Umbilical cord (tissue), 2 donors: ENCODE results near the gene CELF2. TPM values are rescaled to one million over a fixed set of nuclear protein-coding genes. Genes with fewer than 3 reads are reported as not detected.
A peak's percentile ranks its signal among the peaks of the same experiment; 100 is the strongest.
"Not testable (repeated sequence)": the region's sequence is repeated elsewhere in the genome, so short reads cannot be mapped to it uniquely, and the experiment has no call there.

Source experiments
- DNase-seq: peaks from one replicate; pipeline ENCODE4 v3.0.0-alpha.2; 2015; ENCODE audit warnings: low spot score
- total RNA-seq: library from RNA; depleted of rRNA; stranded (reverse); fragments of >200 nt; gene quantifications from one replicate; pipeline ENCODE4 v1.2.3, GENCODE V29; 2014; ENCODE audit warnings: low replicate concordance; ENCODE audit not compliant: insufficient read depth

Gene CELF2
- total RNA-seq, 1 donor from 2014 or later: 10.1 TPM

GRCh38 chr10:11095374-11095801, 77.7 kb downstream of the CELF2 start:
- peak; percentile 27 for DNase-seq

GRCh38 chr10:11096422-11096821, 78.8 kb downstream of the CELF2 start:
- no peak for DNase-seq

GRCh38 chr10:11097686-11098085, 80.0 kb downstream of the CELF2 start:
- no peak for DNase-seq

- peak; percentile 68 for DNase-seq
These were observed 81.0 kb downstream of the CELF2 start for GRCh38 chr10:11098666-11099065.

- no peak for DNase-seq
These were observed 87.4 kb downstream of the CELF2 start for GRCh38 chr10:11104772-11105675.

GRCh38 chr10:11105676-11106004, 88.0 kb downstream of the CELF2 start:
- no peak for DNase-seq

GRCh38 chr10:11106621-11107374, 89.1 kb downstream of the CELF2 start:
- no peak for DNase-seq

- DNase-seq: no peak
These were observed 90.3 kb downstream of the CELF2 start for GRCh38 chr10:11107948-11108347.

- no peak for DNase-seq
These were observed 90.7 kb downstream of the CELF2 start for GRCh38 chr10:11108356-11108755.

GRCh38 chr10:11109590-11109989, 91.9 kb downstream of the CELF2 start:
- DNase-seq: no peak

GRCh38 chr10:11110539-11110938, 92.9 kb downstream of the CELF2 start:
- no peak for DNase-seq

GRCh38 chr10:11111490-11111889, 93.8 kb downstream of the CELF2 start:
- DNase-seq: no peak

- no peak for DNase-seq
These were observed 95.0 kb downstream of the CELF2 start for GRCh38 chr10:11112718-11113117.

GRCh38 chr10:11113156-11113555, 95.5 kb downstream of the CELF2 start:
- DNase-seq: no peak

- DNase-seq: no peak
These were observed 96.6 kb downstream of the CELF2 start for GRCh38 chr10:11114269-11114668.

- DNase-seq: no peak
These were observed 97.7 kb downstream of the CELF2 start for GRCh38 chr10:11115337-11115736.

GRCh38 chr10:11116361-11116760, 98.7 kb downstream of the CELF2 start:
- DNase-seq: no peak

- DNase-seq: no peak
These were observed 99.1 kb downstream of the CELF2 start for GRCh38 chr10:11116817-11117216.

GRCh38 chr10:11118686-11119085, 101.0 kb downstream of the CELF2 start:
- no peak for DNase-seq

- no peak for DNase-seq
These were observed 102.2 kb downstream of the CELF2 start for GRCh38 chr10:11119843-11120242.

GRCh38 chr10:11120711-11121110, 103.0 kb downstream of the CELF2 start:
- no peak for DNase-seq

- DNase-seq: not testable (repeated sequence)
These were observed 106.2 kb downstream of the CELF2 start for GRCh38 chr10:11123892-11124291.

GRCh38 chr10:11125004-11125403, 107.3 kb downstream of the CELF2 start:
- no peak for DNase-seq
